Ascending aorta (tissue), 2 donors: Measurements from ENCODE around the gene COL19A1. TPM values are rescaled to one million over a fixed set of nuclear protein-coding genes. Genes with fewer than 3 reads are reported as not detected.

Experiments
- DNase-seq, 2 donors: peaks; one replicate each; pipeline ENCODE4 v3.0.0-alpha.2; 2019; ENCODE audit warnings: low spot score in 2 of 2
- H3K27ac ChIP-seq, 2 donors: fragments of 200-600 bp; sonication (generic); one replicate each; pipeline ENCODE4 v1.5.1; 2016 to 2017; ENCODE audit warnings: mild to moderate bottlenecking in 1 of 2
- H3K27me3 ChIP-seq: fragments of 200-600 bp; sonication (generic); one replicate; pipeline ENCODE4 v1.5.1; 2017
- H3K36me3 ChIP-seq, 2 donors: fragments of 200-600 bp; sonication (generic); one replicate each; pipeline ENCODE4 v1.5.1; 2016
- H3K4me1 ChIP-seq, 2 donors: fragments of 200-600 bp; sonication (generic); one replicate each; pipeline ENCODE4 v1.5.1; 2016 to 2017; ENCODE audit warnings: mild to moderate bottlenecking in 1 of 2
- H3K4me3 ChIP-seq, 2 donors: fragments of 200-600 bp; sonication (generic); one replicate each; pipeline ENCODE4 v1.5.1; 2016 to 2017; ENCODE audit warnings: mild to moderate bottlenecking in 1 of 2
- H3K9me3 ChIP-seq, 2 donors: fragments of 200-600 bp; sonication (generic); one replicate each; pipeline ENCODE4 v1.5.1; 2016
- intact Hi-C: fragments of 100-400 bp; cut with DNase I; formaldehyde crosslinking; loops from one replicate; pipeline ENCODE4 v1.15.1; 2023
- total RNA-seq: library from RNA; depleted of rRNA; stranded (reverse); fragments of >200 nt; gene quantifications from one replicate; pipeline ENCODE4 v1.1.0, GENCODE V29; 2016
- TF ChIP-seq, protein P1 (sequence below), 3 experiments: fragments of 200-600 bp in 2 of 3; fragments of 450-650 bp in 1 of 3; sonication (generic) in 2 of 3; IDR thresholded peaks; one replicate each; pipeline ENCODE4 v1.5.1; 2016 to 2019; ENCODE audit warnings: antibody characterized with exemption in 3 of 3, mild to moderate bottlenecking in 1 of 3, moderate library complexity in 1 of 3

The COL19A1 gene
- total RNA-seq, 1 donor from 2014 or later = not detected

DNA sequence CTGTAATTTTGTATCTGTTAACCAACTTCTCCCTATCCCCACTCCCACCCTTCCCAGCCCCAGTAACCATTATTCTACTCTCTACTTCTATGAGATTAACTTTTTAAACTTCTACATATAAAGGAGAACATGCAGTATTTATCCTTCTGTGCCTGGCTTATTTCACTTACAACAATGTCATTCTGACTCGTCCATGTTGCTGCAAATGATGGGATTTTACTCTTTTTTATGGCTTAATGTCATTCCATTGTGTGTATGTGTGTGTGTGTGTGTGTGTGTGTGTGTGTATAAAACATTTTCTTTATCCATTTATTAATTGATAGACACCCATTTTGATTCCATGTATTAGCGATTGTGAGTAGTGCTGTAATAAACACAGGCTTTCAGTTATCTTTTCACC lies 76.1 kb downstream of the COL19A1 start:
- Histone ChIP-seq H3K27ac (no peak overlapping the region), H3K27me3 (no peaks in the 10 kb centered on the region), H3K36me3 (no peaks in the 10 kb centered on the region), H3K4me3 (no peak overlapping the region), H3K9me3 (no peaks in the 10 kb centered on the region), H3K4me1 (no peaks in the 10 kb centered on the region)
- intact Hi-C loops = no loop called here
- DNase-seq = no peak
- TF ChIP-seq, protein P1, sequence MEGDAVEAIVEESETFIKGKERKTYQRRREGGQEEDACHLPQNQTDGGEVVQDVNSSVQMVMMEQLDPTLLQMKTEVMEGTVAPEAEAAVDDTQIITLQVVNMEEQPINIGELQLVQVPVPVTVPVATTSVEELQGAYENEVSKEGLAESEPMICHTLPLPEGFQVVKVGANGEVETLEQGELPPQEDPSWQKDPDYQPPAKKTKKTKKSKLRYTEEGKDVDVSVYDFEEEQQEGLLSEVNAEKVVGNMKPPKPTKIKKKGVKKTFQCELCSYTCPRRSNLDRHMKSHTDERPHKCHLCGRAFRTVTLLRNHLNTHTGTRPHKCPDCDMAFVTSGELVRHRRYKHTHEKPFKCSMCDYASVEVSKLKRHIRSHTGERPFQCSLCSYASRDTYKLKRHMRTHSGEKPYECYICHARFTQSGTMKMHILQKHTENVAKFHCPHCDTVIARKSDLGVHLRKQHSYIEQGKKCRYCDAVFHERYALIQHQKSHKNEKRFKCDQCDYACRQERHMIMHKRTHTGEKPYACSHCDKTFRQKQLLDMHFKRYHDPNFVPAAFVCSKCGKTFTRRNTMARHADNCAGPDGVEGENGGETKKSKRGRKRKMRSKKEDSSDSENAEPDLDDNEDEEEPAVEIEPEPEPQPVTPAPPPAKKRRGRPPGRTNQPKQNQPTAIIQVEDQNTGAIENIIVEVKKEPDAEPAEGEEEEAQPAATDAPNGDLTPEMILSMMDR (IDR thresholded peaks at IDR 0.05) = no peak

DNA sequence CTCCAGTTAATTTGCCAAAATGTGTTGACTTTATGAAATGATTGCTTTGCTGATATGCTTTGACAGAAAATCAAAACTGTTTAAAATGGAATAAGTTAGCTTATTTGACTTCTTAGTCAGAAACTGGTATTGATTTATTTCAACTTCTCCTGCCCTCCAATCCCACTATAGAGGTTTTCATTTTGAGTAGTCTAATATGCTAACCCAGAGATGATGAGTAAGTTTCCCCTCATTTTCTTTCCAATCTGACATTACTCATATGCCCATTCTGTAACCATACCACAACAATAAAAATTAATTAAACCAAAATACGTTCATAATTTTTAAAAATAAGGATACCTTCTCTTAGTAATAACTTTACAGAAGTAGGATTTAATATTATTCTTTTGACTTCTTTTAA lies 78.8 kb downstream of the COL19A1 start:
- no peak for DNase-seq
- H3K9me3 ChIP-seq = no peaks in the 10 kb centered on the region
- no peak overlapping the region for H3K4me3 ChIP-seq
- no peaks in the 10 kb centered on the region for H3K27me3 ChIP-seq
- TF ChIP-seq, protein P1 (IDR thresholded peaks at IDR 0.05) = no peak
- no peaks in the 10 kb centered on the region for H3K4me1 ChIP-seq
- no peak overlapping the region for H3K27ac ChIP-seq
- no peaks in the 10 kb centered on the region for H3K36me3 ChIP-seq
- intact Hi-C loops = no loop called here

DNA sequence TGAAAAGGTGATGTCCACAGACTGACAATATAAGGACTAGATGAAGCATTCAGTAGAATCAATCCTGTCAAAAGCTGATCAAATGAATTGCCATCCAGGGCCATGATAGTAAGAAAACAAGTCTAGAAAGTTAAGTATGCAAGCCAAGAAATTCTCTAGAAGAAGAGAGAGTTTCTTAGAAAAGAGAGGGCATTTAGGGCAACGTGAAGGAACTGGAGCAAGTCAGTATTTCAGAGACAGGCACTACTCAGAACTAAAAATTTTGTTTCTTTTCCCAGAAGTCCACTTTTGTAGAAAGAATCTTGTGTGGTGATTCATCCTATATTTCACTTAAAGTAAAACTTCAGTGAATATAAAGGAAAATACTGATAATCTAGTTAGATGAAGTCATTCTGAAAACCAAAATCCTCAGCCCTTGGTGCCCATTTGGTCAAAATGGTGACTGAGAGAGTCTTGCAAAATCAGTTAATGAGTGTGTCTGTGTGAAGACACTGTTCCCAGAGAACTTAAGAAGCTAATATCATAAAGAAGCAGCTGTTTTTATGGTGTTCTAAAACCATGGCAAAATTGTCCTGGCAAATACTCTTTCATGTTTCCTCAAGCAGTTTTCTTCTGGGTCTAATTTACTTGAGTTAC lies 82.2 kb downstream of the COL19A1 start:
- Histone ChIP-seq H3K27ac (no peak overlapping the region), H3K9me3 (no peaks in the 10 kb centered on the region), H3K36me3 (no peaks in the 10 kb centered on the region), H3K4me3 (no peak overlapping the region), H3K27me3 (no peaks in the 10 kb centered on the region), H3K4me1 (no peaks in the 10 kb centered on the region)
- no peak for DNase-seq
- intact Hi-C loops = no loop called here
- TF ChIP-seq, protein P1 (IDR thresholded peaks at IDR 0.05) = no peak

DNA sequence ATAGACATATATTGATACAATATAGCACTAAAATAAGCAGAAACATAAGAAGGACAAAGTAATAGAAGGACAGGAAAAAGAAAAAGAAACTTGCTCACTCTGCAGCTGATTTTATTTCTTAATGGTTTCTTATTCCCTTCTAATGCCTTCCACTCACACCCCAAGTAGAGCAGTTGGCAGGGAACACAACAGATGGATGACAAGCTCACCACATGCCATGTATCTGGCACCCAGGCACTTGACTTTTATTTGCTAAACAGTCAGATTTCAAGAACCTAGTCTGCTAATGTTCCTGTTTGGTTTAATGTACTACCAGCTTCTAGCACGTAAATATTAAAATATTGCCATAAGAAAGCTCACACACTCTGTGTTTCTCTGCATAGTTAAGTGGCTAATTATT lies 87.1 kb downstream of the COL19A1 start:
- DNase-seq = no peak
- no peaks in the 10 kb centered on the region for H3K9me3 ChIP-seq

DNA sequence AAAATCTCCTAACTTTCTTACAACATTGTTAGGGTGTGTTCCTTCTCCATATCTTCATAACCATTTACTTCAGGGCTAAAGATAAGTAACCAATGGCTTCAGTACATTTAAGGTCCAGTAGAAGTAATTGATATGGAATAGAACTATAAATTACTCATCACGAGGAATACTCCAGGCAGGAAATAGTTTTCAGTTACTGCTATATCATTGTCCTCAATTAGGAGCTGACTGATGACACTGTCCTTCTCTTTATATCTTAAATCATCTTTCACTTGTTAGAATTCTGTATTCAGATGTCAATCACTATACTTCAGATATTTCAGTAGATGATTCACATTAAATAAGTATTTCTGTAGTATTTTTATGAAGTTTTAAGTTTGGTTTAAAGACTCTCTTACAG lies 88.4 kb downstream of the COL19A1 start:
- DNase-seq = no peak
- intact Hi-C loops = no loop called here
- Histone ChIP-seq H3K4me1 (no peaks in the 10 kb centered on the region), H3K36me3 (no peaks in the 10 kb centered on the region), H3K4me3 (no peak overlapping the region), H3K27ac (no peak overlapping the region), H3K27me3 (no peaks in the 10 kb centered on the region), H3K9me3 (no peaks in the 10 kb centered on the region)
- TF ChIP-seq, protein P1 (IDR thresholded peaks at IDR 0.05) = no peak

More for the DNA sequence above, 87.1 kb downstream of the COL19A1 start:
- H3K36me3 ChIP-seq = no peaks in the 10 kb centered on the region
- no peaks in the 10 kb centered on the region for H3K27me3 ChIP-seq
- intact Hi-C loops = no loop called here
- H3K4me3 ChIP-seq = no peak overlapping the region
- H3K27ac ChIP-seq = no peak overlapping the region
- no peaks in the 10 kb centered on the region for H3K4me1 ChIP-seq
- TF ChIP-seq, protein P1 (IDR thresholded peaks at IDR 0.05) = no peak
